ENCODE measurements around the gene ATF4. TPM values are rescaled to one million over a fixed set of nuclear protein-coding genes. Genes with fewer than 3 reads are reported as not detected.

Gene ATF4
- total RNA-seq, 1 donor from 2014 or later: 339 TPM

DNA sequence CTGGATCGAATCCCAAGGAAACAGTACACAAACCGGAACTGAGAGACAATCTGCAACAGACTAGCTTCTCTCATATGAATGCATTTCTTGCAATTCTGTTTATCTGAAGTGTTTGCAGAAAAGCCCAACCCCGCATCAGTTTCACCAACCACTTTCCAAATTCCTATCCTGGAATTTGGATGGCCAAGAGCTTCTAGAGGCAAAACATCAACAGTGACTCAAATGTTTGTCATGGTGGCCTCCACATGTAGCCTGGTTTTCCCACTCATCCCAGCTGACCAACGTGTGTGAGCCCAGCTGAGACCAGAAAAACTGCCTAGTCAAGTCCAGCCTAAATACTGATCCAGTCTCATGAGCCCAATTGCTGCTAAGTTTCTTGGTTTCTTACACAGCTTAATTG is 26.6 kb upstream of the ATF4 start:
- H3K27me3 Mint-ChIP-seq (ENCODE audit: low read depth): no peaks in the 10 kb centered on the region
- peaks cover 13% of the 10 kb centered on the region for H3K4me1 Mint-ChIP-seq (ENCODE audit: low read depth)
- intact Hi-C loops (cut with micrococcal nuclease): loop anchor here (1.0 kb wide), 1 partner anchor 36 kb away; no protein-coding TSS in a partner anchor
- no peaks in the 10 kb centered on the region for H3K9me3 Mint-ChIP-seq
- DNase-seq (ENCODE audit: low spot score): no peak
- no peak overlapping the region for H3K27ac Mint-ChIP-seq
- H3K36me3 Mint-ChIP-seq (ENCODE audit: low read depth): no peaks in the 10 kb centered on the region
- no peak overlapping the region for H3K4me3 Mint-ChIP-seq (ENCODE audit: low read depth)

DNA sequence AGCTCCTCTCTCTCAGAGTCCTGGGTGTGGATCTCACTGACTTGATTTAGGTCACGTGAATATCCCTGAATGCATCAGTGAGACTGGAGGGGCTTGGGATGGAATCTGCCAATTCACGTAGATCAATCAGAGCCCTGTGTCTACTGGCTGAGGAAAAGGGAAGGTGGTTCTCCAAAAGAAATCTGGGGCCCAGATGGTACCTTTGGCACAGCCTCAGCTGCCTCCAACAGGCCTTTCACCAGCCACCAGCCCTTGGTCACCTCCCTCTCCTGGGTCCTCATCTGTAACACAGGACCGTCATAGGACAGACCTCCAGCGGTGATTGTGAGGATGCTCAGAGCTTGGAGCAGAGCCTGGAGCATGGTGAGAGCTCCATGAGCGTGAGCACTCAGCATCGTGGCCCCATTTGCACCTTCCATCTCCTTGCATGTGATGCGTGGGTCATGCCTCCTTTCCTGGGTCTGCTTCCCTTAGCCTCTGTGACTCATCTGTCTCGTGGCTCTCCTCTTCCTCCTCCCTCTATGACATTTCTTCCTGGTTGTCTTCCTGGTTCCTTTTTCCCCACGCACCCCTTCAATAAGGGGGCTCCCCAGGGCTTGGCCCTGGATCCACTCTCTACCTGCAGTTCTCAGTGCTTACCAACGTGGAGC is 25.8 kb upstream of the ATF4 start:
- peaks cover 13% of the 10 kb centered on the region for H3K4me1 Mint-ChIP-seq (ENCODE audit: low read depth)
- H3K27me3 Mint-ChIP-seq (ENCODE audit: low read depth): no peaks in the 10 kb centered on the region
- no peak overlapping the region for H3K4me3 Mint-ChIP-seq (ENCODE audit: low read depth)
- peak overlapping the region; percentile 52 for H3K27ac Mint-ChIP-seq
- intact Hi-C loops (cut with micrococcal nuclease): no loop called here
- DNase-seq (ENCODE audit: low spot score): no peak
- H3K36me3 Mint-ChIP-seq (ENCODE audit: low read depth): no peaks in the 10 kb centered on the region
- no peaks in the 10 kb centered on the region for H3K9me3 Mint-ChIP-seq

DNA sequence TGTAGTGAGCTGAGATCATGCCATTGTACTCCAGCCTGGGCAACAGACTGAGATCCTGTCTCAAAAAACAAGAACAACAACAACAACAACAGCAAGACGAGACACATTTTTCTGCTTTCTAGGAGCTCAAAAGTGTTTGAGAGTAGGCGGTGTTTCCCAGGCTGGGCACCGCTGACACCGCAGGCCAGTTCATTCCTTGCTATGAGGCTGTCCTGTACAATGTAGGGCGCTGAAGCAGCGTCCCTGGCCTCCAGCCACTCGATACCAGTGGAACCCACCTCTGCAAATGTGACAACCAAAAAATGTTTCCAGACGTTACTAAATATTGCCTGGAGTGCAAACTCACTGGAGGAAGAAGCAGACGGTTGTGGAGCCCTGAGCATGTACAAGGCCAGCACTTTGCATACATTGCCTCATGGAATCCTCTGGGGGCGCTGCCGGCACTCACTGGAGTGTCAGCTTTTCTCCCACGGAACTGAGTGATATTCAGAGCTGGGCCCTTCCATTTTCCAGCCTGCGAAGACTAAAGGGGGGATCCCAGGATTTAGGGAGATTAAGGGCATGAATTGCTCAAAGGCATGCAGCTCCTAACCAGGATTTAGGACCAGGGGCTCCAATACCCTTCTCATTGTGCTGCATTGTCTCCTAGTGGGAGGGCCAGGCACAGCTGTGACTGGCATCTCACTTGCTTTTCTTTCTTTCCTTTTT is 24.1 kb upstream of the ATF4 start:
- H3K9me3 Mint-ChIP-seq: no peaks in the 10 kb centered on the region
- intact Hi-C loops (cut with micrococcal nuclease): loop anchor here (2.0 kb wide), 1 partner anchor 541 kb away; no protein-coding TSS in a partner anchor
- peak; percentile 43 for DNase-seq (ENCODE audit: low spot score)
- H3K27me3 Mint-ChIP-seq (ENCODE audit: low read depth): no peaks in the 10 kb centered on the region
- no peaks in the 10 kb centered on the region for H3K36me3 Mint-ChIP-seq (ENCODE audit: low read depth)
- peaks cover 8% of the 10 kb centered on the region for H3K4me1 Mint-ChIP-seq (ENCODE audit: low read depth)
- no peak overlapping the region for H3K27ac Mint-ChIP-seq
- H3K4me3 Mint-ChIP-seq (ENCODE audit: low read depth): no peak overlapping the region

DNA sequence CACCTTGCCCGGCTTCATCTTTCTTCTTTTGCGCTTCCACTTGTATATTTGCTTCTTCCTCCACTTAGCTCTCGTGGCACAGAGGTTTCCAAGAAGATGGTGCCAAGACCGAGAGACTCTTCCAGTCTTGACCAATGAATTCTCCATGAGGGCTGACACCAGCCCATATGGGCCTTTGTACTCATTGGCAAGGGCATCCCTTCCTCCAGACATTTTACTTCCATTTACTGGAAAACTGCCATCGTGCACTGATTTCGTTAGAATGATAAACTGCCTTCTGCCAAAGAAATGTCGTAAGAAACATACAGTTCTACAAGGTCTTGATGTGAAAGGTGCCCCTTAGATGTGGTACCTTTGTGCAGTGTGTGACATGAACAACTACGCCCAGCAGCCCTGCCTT is 22.9 kb upstream of the ATF4 start:
- DNase-seq (ENCODE audit: low spot score): no peak
- intact Hi-C loops (cut with micrococcal nuclease): loop anchor here (2.0 kb wide), 1 partner anchor 539 kb away; no protein-coding TSS in a partner anchor
- Mint-ChIP-seq H3K4me3 (ENCODE audit: low read depth) (no peak overlapping the region), H3K9me3 (no peaks in the 10 kb centered on the region), H3K4me1 (ENCODE audit: low read depth) (peaks cover 12% of the 10 kb centered on the region), H3K27me3 (ENCODE audit: low read depth) (no peaks in the 10 kb centered on the region), H3K27ac (no peak overlapping the region), H3K36me3 (ENCODE audit: low read depth) (peaks cover 3% of the 10 kb centered on the region)

DNA sequence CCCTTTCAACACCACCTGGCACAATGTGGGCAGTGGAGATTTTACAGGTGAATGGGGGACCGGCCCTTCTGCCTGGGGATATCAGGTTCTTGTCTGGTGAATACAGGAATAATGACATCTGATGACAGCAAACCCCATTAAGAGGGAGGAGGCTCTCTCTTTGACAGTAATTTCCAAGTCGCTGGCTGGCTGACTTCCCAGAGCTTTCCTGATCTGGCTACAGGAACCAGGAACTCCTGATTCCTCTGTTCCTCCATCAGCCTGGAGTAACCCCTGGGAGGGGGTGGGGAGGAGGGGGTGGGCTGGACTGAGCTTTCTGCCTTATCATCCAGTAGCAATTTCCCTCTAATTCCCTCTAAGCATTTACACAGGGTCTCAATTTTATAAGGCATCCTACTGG is 22.0 kb upstream of the ATF4 start:
- Mint-ChIP-seq H3K27me3 (ENCODE audit: low read depth) (no peaks in the 10 kb centered on the region), H3K9me3 (no peaks in the 10 kb centered on the region), H3K36me3 (ENCODE audit: low read depth) (peaks cover 10% of the 10 kb centered on the region), H3K27ac (no peak overlapping the region), H3K4me1 (ENCODE audit: low read depth) (peaks cover 14% of the 10 kb centered on the region), H3K4me3 (ENCODE audit: low read depth) (no peak overlapping the region)
- DNase-seq (ENCODE audit: low spot score): no peak
- intact Hi-C loops (cut with micrococcal nuclease): no loop called here

DNA sequence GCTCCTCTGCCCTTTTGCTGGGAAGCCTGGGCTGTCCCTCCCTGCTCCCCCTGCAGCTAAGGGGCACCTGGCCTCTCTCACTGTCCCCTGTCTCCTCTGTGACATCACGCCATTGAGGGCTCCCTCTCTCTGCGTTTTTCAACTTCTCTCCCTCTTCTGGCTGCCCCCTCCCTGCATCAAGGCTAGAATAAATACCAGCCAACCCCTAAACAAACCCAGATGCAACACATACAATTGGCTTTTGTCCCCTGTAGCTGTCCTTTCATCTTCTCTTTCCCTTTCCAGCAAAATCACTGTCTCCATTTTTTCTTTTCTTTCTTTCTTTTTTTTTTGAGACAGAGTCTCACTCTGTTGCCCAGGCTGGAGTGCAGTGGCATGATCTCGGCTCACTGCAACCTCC is 21.6 kb upstream of the ATF4 start:
- H3K36me3 Mint-ChIP-seq (ENCODE audit: low read depth): peaks cover 15% of the 10 kb centered on the region
- no peak for DNase-seq (ENCODE audit: low spot score)
- peaks cover 15% of the 10 kb centered on the region for H3K4me1 Mint-ChIP-seq (ENCODE audit: low read depth)
- H3K27ac Mint-ChIP-seq: no peak overlapping the region
- H3K27me3 Mint-ChIP-seq (ENCODE audit: low read depth): no peaks in the 10 kb centered on the region
- no peak overlapping the region for H3K4me3 Mint-ChIP-seq (ENCODE audit: low read depth)
- H3K9me3 Mint-ChIP-seq: no peaks in the 10 kb centered on the region
- intact Hi-C loops (cut with micrococcal nuclease): no loop called here

DNA sequence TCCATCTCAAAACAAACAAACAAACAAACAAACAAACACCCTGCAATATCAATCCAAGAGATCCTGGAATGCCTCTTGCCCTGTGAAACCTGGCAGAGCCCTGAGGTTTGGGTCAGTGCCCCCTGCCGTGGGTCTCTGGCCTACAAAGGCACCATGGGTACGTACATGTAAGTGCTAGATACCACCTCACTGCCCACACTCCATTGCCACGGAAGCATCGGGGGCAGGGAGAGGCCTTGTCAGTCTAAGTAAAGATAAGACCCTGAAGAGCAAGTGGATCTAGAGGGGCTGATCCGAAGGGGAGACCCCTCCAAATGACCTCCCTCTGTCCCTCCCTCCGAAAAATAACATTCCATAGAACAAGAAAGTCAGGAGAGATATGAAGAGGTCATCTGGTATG is 20.3 kb upstream of the ATF4 start:
- no peaks in the 10 kb centered on the region for H3K27me3 Mint-ChIP-seq (ENCODE audit: low read depth)

DNA sequence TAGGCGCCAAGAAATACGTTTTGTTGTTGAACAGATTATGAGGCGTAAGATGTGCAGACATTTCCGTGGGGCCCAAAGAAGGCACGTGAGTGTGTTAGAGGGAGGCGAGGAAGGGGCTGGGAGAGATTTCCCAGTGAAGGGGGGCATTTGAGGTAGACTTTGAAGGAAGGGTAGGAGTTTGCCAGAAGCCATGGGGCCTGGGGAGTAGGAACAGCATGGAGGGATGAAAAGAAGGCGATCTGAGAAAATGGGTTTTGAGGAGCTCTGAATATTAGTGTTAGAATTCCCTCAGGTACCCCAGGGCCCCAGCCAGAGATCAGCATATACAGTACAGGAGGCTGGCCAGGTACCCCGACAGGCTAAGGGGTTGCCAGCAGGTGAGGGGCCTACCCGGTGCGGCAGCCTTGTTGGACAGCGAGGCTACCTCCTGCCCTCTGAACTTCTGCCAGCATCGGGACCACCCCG is 18.7 kb upstream of the ATF4 start:
- Mint-ChIP-seq H3K4me1 (ENCODE audit: low read depth) (peaks cover 24% of the 10 kb centered on the region), H3K9me3 (no peaks in the 10 kb centered on the region), H3K36me3 (ENCODE audit: low read depth) (peaks cover 39% of the 10 kb centered on the region), H3K27me3 (ENCODE audit: low read depth) (no peaks in the 10 kb centered on the region), H3K27ac (peak overlapping the region; percentile 98), H3K4me3 (ENCODE audit: low read depth) (peak overlapping the region; percentile 99)
- intact Hi-C loops (cut with micrococcal nuclease): loop anchor here (1.0 to 2.0 kb wide), 2 partner anchors 19 to 31 kb away; partner anchors contain the start of genes ATF4 and RPS19BP1
- DNase-seq (ENCODE audit: low spot score): no peak

More for the DNA sequence above, 20.3 kb upstream of the ATF4 start:
- peaks cover 24% of the 10 kb centered on the region for H3K36me3 Mint-ChIP-seq (ENCODE audit: low read depth)
- DNase-seq (ENCODE audit: low spot score): no peak
- H3K9me3 Mint-ChIP-seq: no peaks in the 10 kb centered on the region
- no peak overlapping the region for H3K27ac Mint-ChIP-seq
- H3K4me1 Mint-ChIP-seq (ENCODE audit: low read depth): peaks cover 16% of the 10 kb centered on the region
- H3K4me3 Mint-ChIP-seq (ENCODE audit: low read depth): no peak overlapping the region
- intact Hi-C loops (cut with micrococcal nuclease): no loop called here

DNA sequence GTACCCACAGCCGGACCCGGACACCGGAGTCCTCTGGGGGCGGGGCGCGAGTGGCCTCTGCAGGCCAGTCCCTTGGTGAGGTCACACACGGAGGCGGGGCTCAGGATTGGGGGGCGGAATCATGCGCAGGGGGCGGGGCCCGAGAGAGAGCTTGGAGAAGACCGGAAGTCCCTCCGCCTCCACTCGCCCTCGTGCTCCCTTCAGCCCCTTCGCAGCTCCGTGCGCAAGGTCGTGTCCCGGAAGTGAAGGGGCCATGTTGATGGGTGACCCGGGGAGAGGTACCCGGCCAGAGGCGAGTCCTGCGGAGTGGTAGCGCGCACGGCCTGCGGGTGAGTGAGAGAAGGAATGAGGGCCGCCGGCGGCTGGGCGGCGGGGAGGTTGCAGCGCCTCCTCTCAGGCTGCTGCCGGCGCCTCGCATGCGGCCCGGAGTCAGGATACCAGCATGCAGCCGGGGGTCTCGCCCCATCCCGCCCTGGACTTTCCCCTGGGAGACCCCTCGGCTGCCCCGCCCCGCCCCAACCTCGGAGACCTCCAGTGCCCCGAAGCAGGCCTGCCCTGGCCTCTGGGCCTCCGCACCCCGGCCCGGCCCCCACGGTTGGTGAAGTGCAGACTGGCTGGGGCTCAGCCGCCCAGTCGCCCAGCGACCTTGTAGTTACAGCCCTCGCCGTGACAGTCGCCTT is 18.1 kb upstream of the ATF4 start, which contains the start of gene MIEF1:
Gene MIEF1 (plus strand): TSS at position 182 of the 680 bp plus-strand sequence. CDS start 9,005 bp downstream, outside the sequence.
- peak; percentile 88 for DNase-seq (ENCODE audit: low spot score)
- no peaks in the 10 kb centered on the region for H3K27me3 Mint-ChIP-seq (ENCODE audit: low read depth)
- H3K9me3 Mint-ChIP-seq: no peaks in the 10 kb centered on the region
- peak within 1 kb of the TSS; percentile 99 for H3K4me3 Mint-ChIP-seq (ENCODE audit: low read depth)
- H3K4me1 Mint-ChIP-seq (ENCODE audit: low read depth): peaks cover 26% of the 10 kb centered on the region
- H3K36me3 Mint-ChIP-seq (ENCODE audit: low read depth): peaks cover 43% of the 10 kb centered on the region
- intact Hi-C loops (cut with micrococcal nuclease): loop anchor here (1.0 to 2.0 kb wide), 2 partner anchors 18 to 31 kb away; partner anchors contain the start of genes ATF4 and RPS19BP1
- H3K27ac Mint-ChIP-seq: peak within 1 kb of the TSS; percentile 98

DNA sequence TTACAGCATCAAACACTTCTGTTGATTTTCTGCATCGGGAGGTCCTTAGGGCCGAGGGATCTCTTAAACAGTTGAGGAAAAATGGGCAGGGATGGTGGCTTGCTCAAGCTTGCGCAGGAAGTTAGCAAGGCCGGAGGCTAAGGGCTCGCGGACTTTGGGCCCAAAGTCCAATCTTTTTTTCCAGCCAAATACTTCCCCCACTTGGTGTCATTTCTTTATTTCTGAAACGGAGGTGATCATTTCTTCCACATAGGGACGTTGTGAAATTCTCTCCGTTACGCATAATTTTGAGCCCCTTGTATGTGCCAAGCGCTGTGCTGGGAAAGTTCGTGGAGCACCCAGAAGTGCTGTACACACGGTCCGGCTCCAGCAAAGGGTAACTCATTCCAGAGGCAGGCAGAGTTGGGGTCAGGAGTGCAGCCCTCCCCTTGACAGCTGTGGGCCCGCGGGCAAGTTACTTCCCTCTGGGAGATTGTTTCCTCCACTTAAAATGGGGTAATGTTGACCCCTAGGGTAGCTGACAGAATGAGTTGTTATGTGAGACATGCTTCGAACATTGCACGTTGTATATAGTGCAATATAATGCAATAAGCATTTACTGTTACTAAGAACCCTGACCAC is 17.5 kb upstream of the ATF4 start:
- no peaks in the 10 kb centered on the region for H3K27me3 Mint-ChIP-seq (ENCODE audit: low read depth)
- peak overlapping the region; percentile 52 for H3K27ac Mint-ChIP-seq
- H3K9me3 Mint-ChIP-seq: no peaks in the 10 kb centered on the region
- H3K36me3 Mint-ChIP-seq (ENCODE audit: low read depth): peaks cover 47% of the 10 kb centered on the region
- peak overlapping the region; percentile 99 for H3K4me3 Mint-ChIP-seq (ENCODE audit: low read depth)
- intact Hi-C loops (cut with micrococcal nuclease): loop anchor here (1.0 to 2.0 kb wide), 2 partner anchors 17 to 30 kb away; partner anchors contain the start of genes ATF4 and RPS19BP1
- DNase-seq (ENCODE audit: low spot score): no peak
- H3K4me1 Mint-ChIP-seq (ENCODE audit: low read depth): peaks cover 26% of the 10 kb centered on the region

DNA sequence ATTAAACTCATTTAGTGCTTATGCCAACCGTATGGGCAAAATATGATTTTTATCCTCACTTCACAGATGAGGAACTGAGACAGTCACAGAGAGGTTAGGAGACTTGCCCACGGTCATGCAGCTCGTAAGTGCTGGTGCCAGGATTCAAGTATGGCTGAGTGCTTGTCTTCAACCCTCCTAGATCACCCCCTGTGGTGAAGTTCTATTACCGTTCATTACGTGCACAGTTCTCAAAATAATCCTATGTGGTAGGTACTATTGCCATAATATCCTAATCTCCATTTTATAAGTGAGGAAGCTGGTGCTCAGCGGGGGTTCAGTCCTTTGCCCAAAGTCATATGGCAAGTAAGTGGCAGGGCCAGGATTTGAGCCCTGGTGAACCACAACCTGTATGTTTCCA is 16.7 kb upstream of the ATF4 start:
- intact Hi-C loops (cut with micrococcal nuclease): loop anchor here (2.0 kb wide), 1 partner anchor 29 kb away; the partner anchor contains the start of gene RPS19BP1
- peaks cover 54% of the 10 kb centered on the region for H3K36me3 Mint-ChIP-seq (ENCODE audit: low read depth)
- peak overlapping the region; percentile 99 for H3K4me3 Mint-ChIP-seq (ENCODE audit: low read depth)
- no peaks in the 10 kb centered on the region for H3K9me3 Mint-ChIP-seq
- peaks cover 31% of the 10 kb centered on the region for H3K4me1 Mint-ChIP-seq (ENCODE audit: low read depth)
- no peak overlapping the region for H3K27ac Mint-ChIP-seq
- H3K27me3 Mint-ChIP-seq (ENCODE audit: low read depth): no peaks in the 10 kb centered on the region
- no peak for DNase-seq (ENCODE audit: low spot score)

DNA sequence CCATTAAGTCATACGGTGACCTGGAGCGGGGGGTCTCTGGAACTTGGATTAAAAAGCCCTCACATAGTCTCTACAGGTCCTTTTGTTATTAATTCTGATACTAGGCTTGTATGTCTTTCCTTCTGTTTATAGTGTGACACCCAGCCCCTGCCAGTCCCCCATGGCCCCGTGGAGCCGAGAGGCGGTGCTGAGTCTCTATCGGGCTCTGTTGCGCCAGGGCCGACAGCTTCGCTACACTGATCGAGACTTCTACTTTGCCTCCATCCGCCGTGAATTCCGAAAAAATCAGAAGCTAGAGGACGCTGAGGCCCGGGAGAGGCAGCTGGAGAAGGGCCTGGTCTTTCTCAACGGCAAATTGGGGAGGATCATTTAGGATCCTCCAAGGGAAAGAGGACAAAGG is 16.3 kb upstream of the ATF4 start:
- H3K9me3 Mint-ChIP-seq: no peaks in the 10 kb centered on the region
- H3K27me3 Mint-ChIP-seq (ENCODE audit: low read depth): no peaks in the 10 kb centered on the region
- H3K27ac Mint-ChIP-seq: no peak overlapping the region
- intact Hi-C loops (cut with micrococcal nuclease): no loop called here
- DNase-seq (ENCODE audit: low spot score): no peak
- peaks cover 57% of the 10 kb centered on the region for H3K36me3 Mint-ChIP-seq (ENCODE audit: low read depth)
- H3K4me3 Mint-ChIP-seq (ENCODE audit: low read depth): peak overlapping the region; percentile 99
- peaks cover 33% of the 10 kb centered on the region for H3K4me1 Mint-ChIP-seq (ENCODE audit: low read depth)

All from activated T-helper 2 cell treated with anti-CD3 and anti-CD28 coated beads, Interferon-gamma antibody, Interleukin-2, Interleukin-4, amounts not matched to agents 10 μg/mL and 5 μg/mL and 100 μg/mL, durations not matched to agents 14 hours and 24 hours and 36 hours (primary cell).